Ecto neural progenitor cell (in vitro differentiated cells): ENCODE data around the gene GPBP1L1.

Source experiments
- DNase-seq: peaks from one replicate; pipeline ENCODE4 v3.0.0-alpha.2; 2018; ENCODE audit warnings: low spot score

GPBP1L1 gene

GRCh38 chr1:45589861-45590260, 96.5 kb downstream of the GPBP1L1 start:
- DNase-seq = no peak

GRCh38 chr1:45586769-45587168, 99.6 kb downstream of the GPBP1L1 start:
- no peak for DNase-seq

- DNase-seq = no peak
Observed at GRCh38 chr1:45585496-45586075, 100.7 kb downstream of the GPBP1L1 start.

- no peak for DNase-seq
Observed at GRCh38 chr1:45585110-45585426, 101.3 kb downstream of the GPBP1L1 start.

GRCh38 chr1:45584351-45585109, 101.8 kb downstream of the GPBP1L1 start:
- DNase-seq = peak; percentile 97

- DNase-seq = peak; percentile 96
Observed at GRCh38 chr1:45583666-45584350, 102.5 kb downstream of the GPBP1L1 start, which contains the start of gene NASP. Gene NASP, plus strand, starts transcription at chr1:45584041. Its CDS starts 106 bp downstream, at chr1:45584147.

- peak; percentile 95 for DNase-seq
Observed at GRCh38 chr1:45583264-45583665, 103.1 kb downstream of the GPBP1L1 start.
